Measurements from ENCODE around the gene OPRM1. TPM values are rescaled to one million over a fixed set of nuclear protein-coding genes. Genes with fewer than 3 reads are reported as not detected.

OPRM1 gene
- total and polyA plus RNA-seq, 2 of the 8 experiments (the other 6 are each of a cell fraction or from before 2014, with no cell fraction given): not detected

- H4K5ac ChIP-seq (ENCODE audit: insufficient read length, low read depth, low read length): no peak overlapping the region
- H3K23ac ChIP-seq (ENCODE audit: insufficient read length): no peak overlapping the region
- no peaks in the 10 kb centered on the region for H3K79me1 ChIP-seq (ENCODE audit: low read depth, low read length)
- no peak overlapping the region for H2BK5ac ChIP-seq (ENCODE audit: low read depth, low read length)
- no peak overlapping the region for H3K14ac ChIP-seq (ENCODE audit: insufficient read length)
- H3K9ac ChIP-seq (replicated peaks in 1 of 4; ENCODE audit: extremely low read depth in 1 of 4, low read depth in 3 of 4, low read length in 3 of 4): no peak overlapping the region
- H2BK15ac ChIP-seq (ENCODE audit: low read length): no peak overlapping the region
- no peaks in the 10 kb centered on the region for H3K4me1 ChIP-seq (replicated peaks in 1 of 4; ENCODE audit: control insufficient read depth in 3 of 4, insufficient read depth in 4 of 4, low read length in 3 of 4)
- POLR2A ChIA-PET (ENCODE audit: partially characterized antibody): no interaction called here
- no peak for FAIRE-seq
- H3K9me3 ChIP-seq (ENCODE audit: insufficient read depth in 2 of 2, low read depth in 1 of 2, low read length in 1 of 2): peaks cover 5 to 6% of the 10 kb centered on the region in 2 experiments; a peak in 3 of 4 replicates
- H3K23me2 ChIP-seq (ENCODE audit: low read depth, low read length): no peaks in the 10 kb centered on the region
- no peak overlapping the region for H3K56ac ChIP-seq (replicated peaks; ENCODE audit: insufficient read length, low read depth, low read length)
- no peaks in the 10 kb centered on the region for H4K20me1 ChIP-seq (replicated peaks in 1 of 2; ENCODE audit: control insufficient read depth in 1 of 2, insufficient read depth in 2 of 2, low read length in 2 of 2)
- no peak overlapping the region for H2AFZ ChIP-seq (ENCODE audit: low read length)
- H3K18ac ChIP-seq (ENCODE audit: extremely low read depth, low read length): no peak overlapping the region
- H2BK20ac ChIP-seq (ENCODE audit: low read length): no peak overlapping the region
- no peak overlapping the region for H3K27ac ChIP-seq (ENCODE audit: low read depth, low read length)
- no peak for DNase-seq (ENCODE audit: low read depth in 1 of 2, low spot score in 2 of 2)
- H3K4me2 ChIP-seq (ENCODE audit: insufficient read depth in 1 of 2, low read depth in 2 of 2, low read length in 2 of 2): no peak overlapping the region
- TF ChIP-seq POLR2A (IDR thresholded peaks at IDR 0.05; ENCODE audit: control extremely low read depth in 1 of 2, low read depth in 2 of 2, low read length in 2 of 2): no peak
- no peak for TF ChIP-seq TBP (IDR thresholded peaks at IDR 0.05; ENCODE audit: low read depth, low read length)
- TF ChIP-seq PHF8 (conservative IDR thresholded peaks at IDR 0.05; ENCODE audit: low read depth, low read length): no peak
- TF ChIP-seq CHD1 (IDR thresholded peaks at IDR 0.05; ENCODE audit: low read depth, low read length): no peak
- TF ChIP-seq ATF2 (IDR thresholded peaks at IDR 0.05; ENCODE audit: low read length): no peak
- TF ChIP-seq EP300 (IDR thresholded peaks at IDR 0.05; ENCODE audit: borderline replicate concordance in 1 of 2, low read depth in 2 of 2, low read length in 2 of 2): no peak
- TF ChIP-seq, protein P1, sequence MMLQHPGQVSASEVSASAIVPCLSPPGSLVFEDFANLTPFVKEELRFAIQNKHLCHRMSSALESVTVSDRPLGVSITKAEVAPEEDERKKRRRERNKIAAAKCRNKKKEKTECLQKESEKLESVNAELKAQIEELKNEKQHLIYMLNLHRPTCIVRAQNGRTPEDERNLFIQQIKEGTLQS (IDR thresholded peaks at IDR 0.05; ENCODE audit: insufficient read depth, low read depth, low read length): no peak
- TF ChIP-seq CHD2 (IDR thresholded peaks at IDR 0.05; ENCODE audit: low read length): no peak
- no peak for TF ChIP-seq RNF2 (IDR thresholded peaks at IDR 0.05; ENCODE audit: borderline replicate concordance, low read depth, low read length, missing control alignments, poor library complexity, severe bottlenecking)
- no peak for TF ChIP-seq BACH1 (IDR thresholded peaks at IDR 0.05; ENCODE audit: low read length)
- no peak overlapping the region for H4K8ac ChIP-seq (ENCODE audit: extremely low read depth, insufficient read depth, low read length)
- CTCF ChIA-PET (ENCODE audit: partially characterized antibody): interaction anchor here (1.4 to 1.6 kb wide), 2 partner anchors 11 to 109 kb away, joined by 3 read pairs; no protein-coding TSS in a partner anchor
- H2BK12ac ChIP-seq (ENCODE audit: low read depth, low read length): no peak overlapping the region
- H3K4me3 ChIP-seq (ENCODE audit: extremely low read depth in 1 of 4, insufficient read depth in 2 of 4, low read depth in 3 of 4, low read length in 4 of 4): no peak overlapping the region
- WGBS, 2 experiments (ENCODE audit: extremely low coverage in 1 of 2, insufficient coverage in 1 of 2, insufficient read length in 1 of 2, insufficient replicate concordance in 2 of 2, low coverage in 1 of 2, low lambda C conversion rate in 2 of 2, missing lambda C conversion rate in 1 of 2): 90% methylated on average over 5 of the region's 5 CpGs; no CpG with 5 or more reads in 1 of the 2 experiments
- no peaks in the 10 kb centered on the region for H3K36me3 ChIP-seq (ENCODE audit: control insufficient read depth in 2 of 4, insufficient read depth in 4 of 4, low read length in 3 of 4)
- H3K4ac ChIP-seq (replicated peaks; ENCODE audit: insufficient read length, low read depth, low read length): no peak overlapping the region
- peaks cover 0 to 1% (median 0%) of the 10 kb centered on the region in 4 experiments; a peak in 1 of 7 replicates for H3K27me3 ChIP-seq (replicated peaks in 1 of 4; ENCODE audit: control insufficient read depth in 3 of 4, extremely low read depth in 1 of 4, insufficient read depth in 3 of 4, low read length in 3 of 4)
- H2BK120ac ChIP-seq (replicated peaks; ENCODE audit: low read depth, low read length): no peak overlapping the region
- H4K91ac ChIP-seq (replicated peaks; ENCODE audit: insufficient read length, low read length): no peak overlapping the region
- H3K79me2 ChIP-seq (ENCODE audit: control insufficient read depth in 1 of 2, insufficient read depth in 2 of 2, low read length in 2 of 2): no peaks in the 10 kb centered on the region
- H2AK5ac ChIP-seq (ENCODE audit: low read depth, low read length): no peak overlapping the region
Observed at GRCh38 chr6:154169193-154169847, 130.3 kb downstream of the OPRM1 start.

Data from H1 (cell line).